Spleen (tissue), 7 donors: Measurements from ENCODE around the gene STRADB.

Experiments used
- POLR2A ChIP-seq, 3 donors: fragments of 450-650 bp; IDR thresholded peaks; one replicate each; pipeline ENCODE4 v1.5.1; 2017; ENCODE audit warnings: antibody characterized with exemption in 3 of 3, mild to moderate bottlenecking in 1 of 3
- TF ChIP-seq, protein P1 (sequence below), 11 experiments: fragments of 200-600 bp in 7 of 11; fragments of 450-650 bp in 4 of 11; sonication (generic) in 4 of 11; IDR thresholded peaks in 8 of 11; conservative IDR thresholded peaks in 3 of 11; 1 replicate in 7 of 11; 2 replicates in 4 of 11; pipeline versions ENCODE4 v1.4.0 to v1.8.0; 2016 to 2021; ENCODE audit warnings: antibody characterized with exemption in 11 of 11, inconsistent platforms in 4 of 11, mild to moderate bottlenecking in 1 of 11
- donor health status: DM: no; HTN: no; CAD: no; lungs with moderate emphysema.
- donor health status: DM: no; HTN: no; CAD: no.
- donor health status: DM: no; HTN: no; CAD: no.

DNA sequence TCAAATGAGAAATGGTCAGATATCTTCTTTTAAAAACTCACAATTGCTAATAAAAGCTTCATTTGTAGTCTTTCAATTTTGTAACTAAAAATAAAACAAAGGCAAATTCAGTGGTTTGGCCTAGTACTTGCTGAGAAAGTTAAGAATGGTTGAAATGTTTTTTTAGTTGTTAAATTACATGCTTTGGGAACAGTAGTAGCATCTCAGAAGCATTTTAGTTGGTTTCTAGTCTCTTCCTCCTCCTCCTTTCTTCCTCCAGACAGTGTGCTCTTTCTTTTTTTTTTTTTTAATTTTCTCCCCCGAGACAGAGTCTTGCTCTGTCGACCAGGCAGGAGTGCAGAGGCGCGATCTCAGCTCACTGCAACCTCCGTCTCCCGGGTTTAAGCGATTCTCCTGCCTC is 10.1 kb upstream of the STRADB start:
- TF ChIP-seq, protein P1, sequence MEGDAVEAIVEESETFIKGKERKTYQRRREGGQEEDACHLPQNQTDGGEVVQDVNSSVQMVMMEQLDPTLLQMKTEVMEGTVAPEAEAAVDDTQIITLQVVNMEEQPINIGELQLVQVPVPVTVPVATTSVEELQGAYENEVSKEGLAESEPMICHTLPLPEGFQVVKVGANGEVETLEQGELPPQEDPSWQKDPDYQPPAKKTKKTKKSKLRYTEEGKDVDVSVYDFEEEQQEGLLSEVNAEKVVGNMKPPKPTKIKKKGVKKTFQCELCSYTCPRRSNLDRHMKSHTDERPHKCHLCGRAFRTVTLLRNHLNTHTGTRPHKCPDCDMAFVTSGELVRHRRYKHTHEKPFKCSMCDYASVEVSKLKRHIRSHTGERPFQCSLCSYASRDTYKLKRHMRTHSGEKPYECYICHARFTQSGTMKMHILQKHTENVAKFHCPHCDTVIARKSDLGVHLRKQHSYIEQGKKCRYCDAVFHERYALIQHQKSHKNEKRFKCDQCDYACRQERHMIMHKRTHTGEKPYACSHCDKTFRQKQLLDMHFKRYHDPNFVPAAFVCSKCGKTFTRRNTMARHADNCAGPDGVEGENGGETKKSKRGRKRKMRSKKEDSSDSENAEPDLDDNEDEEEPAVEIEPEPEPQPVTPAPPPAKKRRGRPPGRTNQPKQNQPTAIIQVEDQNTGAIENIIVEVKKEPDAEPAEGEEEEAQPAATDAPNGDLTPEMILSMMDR (IDR thresholded peaks at IDR 0.05 in 8 of 11, conservative IDR thresholded peaks at IDR 0.05 in 3 of 11), result no peak
- no peak for TF ChIP-seq POLR2A (IDR thresholded peaks at IDR 0.05)
